H9 (cell line): ENCODE measurements around the gene RDH11. TPM values are rescaled to one million over a fixed set of nuclear protein-coding genes. Genes with fewer than 3 reads are reported as not detected.
A peak's percentile ranks its signal among the peaks of the same experiment; 100 is the strongest.

Source experiments
- DNase-seq: peaks from one replicate; pipeline ENCODE4 v3.0.0-alpha.2; 2017
- H2AFZ ChIP-seq: one replicate; pipeline ENCODE4 v1.6.1; 2013; ENCODE audit warnings: mild to moderate bottlenecking, low read length, control low read depth, moderate library complexity
- H2AK5ac ChIP-seq: 2 replicates; pipeline ENCODE4 v1.6.1; 2013; ENCODE audit warnings: low read length, control low read depth, mixed read lengths; ENCODE audit not compliant: insufficient read length
- H2BK120ac ChIP-seq: one replicate; pipeline ENCODE4 v1.6.1; 2013; ENCODE audit warnings: low read depth, mild to moderate bottlenecking, low read length, control low read depth, inconsistent platforms; ENCODE audit not compliant: poor library complexity, severe bottlenecking
- H2BK12ac ChIP-seq: 2 replicates; pipeline ENCODE4 v1.6.1; 2013; ENCODE audit warnings: low read length, control low read depth, mixed read lengths, low read depth; ENCODE audit not compliant: insufficient read length
- H2BK15ac ChIP-seq: 2 replicates; pipeline ENCODE4 v1.6.1; 2013; ENCODE audit warnings: low read depth, low read length, control low read depth
- H2BK20ac ChIP-seq: one replicate; pipeline ENCODE4 v1.6.1; 2013; ENCODE audit warnings: low read depth, mild to moderate bottlenecking, low read length, control low read depth, inconsistent platforms; ENCODE audit not compliant: poor library complexity, severe bottlenecking
- H2BK5ac ChIP-seq: 2 replicates; pipeline ENCODE4 v1.6.1; 2013; ENCODE audit warnings: low read length, control low read depth, mixed read lengths; ENCODE audit not compliant: insufficient read length
- H3K14ac ChIP-seq: 2 replicates; pipeline ENCODE4 v1.6.1; 2013; ENCODE audit warnings: low read length, control low read depth; ENCODE audit not compliant: insufficient read depth
- H3K18ac ChIP-seq: 2 replicates; pipeline ENCODE4 v1.6.1; 2013; ENCODE audit warnings: low read depth, mild to moderate bottlenecking, mixed read lengths, low read length, control low read depth; ENCODE audit not compliant: insufficient read length
- H3K23ac ChIP-seq: 2 replicates; pipeline ENCODE4 v1.6.1; 2013; ENCODE audit warnings: low read length, control low read depth, mixed read lengths, low read depth; ENCODE audit not compliant: insufficient read length
- H3K23me2 ChIP-seq: 2 replicates; pipeline ENCODE4 v1.6.1; 2013; ENCODE audit warnings: low read depth, mild to moderate bottlenecking, mixed read lengths, low read length, control low read depth; ENCODE audit not compliant: insufficient read length, poor library complexity, severe bottlenecking
- H3K27ac ChIP-seq: 2 replicates; pipeline ENCODE4 v1.5.1; 2013; ENCODE audit warnings: low read length, control low read depth, mixed read lengths, low read depth; ENCODE audit not compliant: insufficient read length
- H3K27me3 ChIP-seq: 2 replicates; pipeline ENCODE4 v1.6.1; 2013; ENCODE audit warnings: low read length, control low read depth, inconsistent platforms; ENCODE audit not compliant: insufficient read depth
- H3K4ac ChIP-seq: 2 replicates; pipeline ENCODE4 v1.6.1; 2013; ENCODE audit warnings: low read depth, mild to moderate bottlenecking, control low read depth, inconsistent platforms, low read length, moderate library complexity
- H3K4me1 ChIP-seq: 2 replicates; pipeline ENCODE4 v1.6.1; 2013; ENCODE audit warnings: low read length, control low read depth, inconsistent platforms; ENCODE audit not compliant: insufficient read depth
- H3K4me2 ChIP-seq: 2 replicates; pipeline ENCODE4 v1.6.1; 2013; ENCODE audit warnings: low read length, control low read depth, mixed read lengths; ENCODE audit not compliant: insufficient read length, insufficient read depth
- H3K56ac ChIP-seq: 2 replicates; pipeline ENCODE4 v1.6.1; 2013; ENCODE audit warnings: low read depth, mild to moderate bottlenecking, mixed read lengths, low read length, control low read depth; ENCODE audit not compliant: insufficient read length
- H3K79me1 ChIP-seq: 2 replicates; pipeline ENCODE4 v1.6.1; 2013; ENCODE audit warnings: low read depth, mild to moderate bottlenecking, moderate library complexity, low read length, control low read depth, inconsistent platforms; ENCODE audit not compliant: insufficient read depth, poor library complexity, severe bottlenecking
- H3K79me2 ChIP-seq: 2 replicates; pipeline ENCODE4 v1.6.1; 2013; ENCODE audit warnings: low read length, control low read depth, inconsistent platforms; ENCODE audit not compliant: insufficient read depth
- H3K9ac ChIP-seq: 2 replicates; pipeline ENCODE4 v1.6.1; 2013; ENCODE audit warnings: low read length, control low read depth, mixed read lengths; ENCODE audit not compliant: insufficient read length; ENCODE audit errors: extremely low read depth
- H3K9me3 ChIP-seq: one replicate; pipeline ENCODE4 v1.6.1; 2013; ENCODE audit warnings: low read depth, low read length, inconsistent platforms; ENCODE audit not compliant: control insufficient read depth
- H3T11ph ChIP-seq: one replicate; pipeline ENCODE4 v1.6.1; 2013; ENCODE audit warnings: mild to moderate bottlenecking, low read length, control low read depth, inconsistent platforms
- H4K20me1 ChIP-seq: one replicate; pipeline ENCODE4 v1.6.1; 2013; ENCODE audit not compliant: control insufficient read depth, insufficient read length, insufficient read depth
- H4K5ac ChIP-seq: 2 replicates; pipeline ENCODE4 v1.6.1; 2013; ENCODE audit warnings: low read depth, mild to moderate bottlenecking, mixed read lengths, low read length, control low read depth; ENCODE audit not compliant: insufficient read length
- H4K8ac ChIP-seq: replicated peaks from 2 replicates; pipeline ENCODE4 v1.6.1; 2013; ENCODE audit warnings: low read length, control low read depth, mixed read lengths, low read depth; ENCODE audit not compliant: insufficient read length
- H4K91ac ChIP-seq: 2 replicates; pipeline ENCODE4 v1.6.1; 2013; ENCODE audit warnings: low read depth, mild to moderate bottlenecking, moderate library complexity, mixed read lengths, low read length, control low read depth; ENCODE audit not compliant: insufficient read length
- H3K27ac Mint-ChIP-seq, 3 experiments: 2 replicates in 2 of 3; 3 replicates in 1 of 3; pipeline ENCODE4 v1.8.0; 2020 to 2021; ENCODE audit warnings: mixed read lengths in 3 of 3, mild to moderate bottlenecking in 1 of 3, moderate library complexity in 1 of 3
- H3K27me3 Mint-ChIP-seq: 2 replicates; pipeline ENCODE4 v1.8.0; 2021; ENCODE audit warnings: low read depth, mild to moderate bottlenecking, moderate library complexity, mixed read lengths
- H3K36me3 Mint-ChIP-seq, 3 experiments: 2 replicates in 2 of 3; 3 replicates in 1 of 3; pipeline ENCODE4 v1.8.0; 2020 to 2021; ENCODE audit warnings: low read depth in 3 of 3, mixed read lengths in 3 of 3; ENCODE audit not compliant: insufficient read depth in 1 of 3
- H3K4me1 Mint-ChIP-seq, 2 experiments: 2 replicates each; pipeline ENCODE4 v1.8.0; 2020; ENCODE audit warnings: mixed read lengths in 2 of 2
- H3K4me3 Mint-ChIP-seq, 2 experiments: 2 replicates in 1 of 2; 3 replicates in 1 of 2; pipeline ENCODE4 v1.8.0; 2020 to 2021; ENCODE audit warnings: mild to moderate bottlenecking in 2 of 2, mixed read lengths in 2 of 2, moderate library complexity in 1 of 2
- H3K9me3 Mint-ChIP-seq, 2 experiments: 2 replicates in 1 of 2; 3 replicates in 1 of 2; pipeline ENCODE4 v1.8.0; 2020; ENCODE audit warnings: mild to moderate bottlenecking in 2 of 2, mixed read lengths in 2 of 2, moderate library complexity in 1 of 2
- WGBS: extraction: QIAGEN DNeasy Blood & Tissue Kit; methylation state at CpG from one replicate; pipeline ENCODE4 v1.1.7; 2013; ENCODE audit warnings: missing lambda C conversion rate, low lambda C conversion rate, mixed read lengths; ENCODE audit not compliant: insufficient read length; ENCODE audit errors: extremely low coverage; 5-methylcytosine and 5-hydroxymethylcytosine counted together
- total RNA-seq: library from RNA; stranded (reverse); gene quantifications from 2 replicates; pipeline ENCODE4 v1.2.1, GENCODE V29; 2021
- TF ChIP-seq, protein P1 (sequence below): fragments of 200-600 bp; sonication (generic); conservative IDR thresholded peaks from 3 replicates; pipeline ENCODE4 v1.8.0; 2021; ENCODE audit warnings: antibody characterized with exemption, mild to moderate bottlenecking

Gene RDH11
- total RNA-seq, 1 experiment from 2014 or later, result 83.4 TPM

DNA sequence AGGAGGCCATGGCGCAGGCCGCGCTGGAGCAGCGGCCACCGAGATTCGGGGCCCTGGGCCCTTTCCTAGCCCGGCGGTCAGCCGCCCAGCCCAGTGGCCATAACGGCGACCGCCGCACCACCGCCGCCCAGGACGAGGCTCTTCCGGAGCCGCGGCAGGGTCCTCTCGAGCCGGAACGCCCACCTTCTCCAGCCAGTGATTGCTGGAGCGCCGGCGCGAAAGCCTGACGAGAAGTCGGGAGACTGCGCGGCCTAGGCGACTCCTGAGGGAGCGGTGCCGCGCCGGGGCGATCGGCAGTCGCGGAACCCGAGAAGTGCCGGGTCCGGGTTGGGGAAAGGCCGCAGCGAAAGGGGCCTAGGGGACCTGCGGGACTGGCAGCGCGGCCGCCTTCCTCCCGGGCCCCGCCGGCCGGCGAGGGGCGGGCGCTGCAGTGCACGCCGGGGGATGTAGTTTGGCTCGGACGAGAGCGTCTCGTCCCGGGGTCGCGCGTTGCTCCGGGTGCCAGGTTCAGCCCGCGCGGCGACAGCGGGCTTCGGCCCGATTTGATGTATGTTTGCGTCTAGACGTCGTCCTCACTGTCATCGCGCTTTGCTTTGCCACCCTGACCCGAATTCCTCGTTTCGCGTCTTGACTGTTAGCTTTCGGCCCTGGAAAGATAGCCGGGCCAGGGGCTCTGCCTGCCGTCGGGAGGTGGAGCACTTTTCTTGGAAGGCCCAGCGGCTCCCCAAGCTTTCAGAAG, 20.9 kb downstream of the RDH11 start, which contains the start of gene VTI1B:
Gene VTI1B (minus strand): TSS at position 153 of the 739 bp plus-strand sequence. CDS start 143 bp downstream, at position 10.
- Histone ChIP-seq H2AFZ (no peak within 1 kb of the TSS), H3K4me2 (peak within 1 kb of the TSS; percentile 59), H2BK20ac (no peak within 1 kb of the TSS), H3K9ac (peak within 1 kb of the TSS; percentile 79), H3K9me3 (no peaks in the 10 kb centered on the region), H3K27ac (peak within 1 kb of the TSS; percentile 28), H2BK15ac (no peak within 1 kb of the TSS), H3K4ac (no peak within 1 kb of the TSS), H3K18ac (peak within 1 kb of the TSS; percentile 97), H2BK120ac (no peak within 1 kb of the TSS), H3T11ph (no peak within 1 kb of the TSS), H3K79me1 (no peaks in the 10 kb centered on the region), H2BK12ac (no peak within 1 kb of the TSS), H3K27me3 (no peaks in the 10 kb centered on the region), H2BK5ac (no peak within 1 kb of the TSS), H3K23me2 (peaks cover 5% of the 10 kb centered on the region), H3K14ac (peak within 1 kb of the TSS; percentile 97), H4K20me1 (no peaks in the 10 kb centered on the region), H3K4me1 (peaks cover 2% of the 10 kb centered on the region; the same call in 1 of the 2 replicates), H3K79me2 (peaks cover 4% of the 10 kb centered on the region; the same call in 1 of the 2 replicates), H4K5ac (no peak within 1 kb of the TSS), H2AK5ac (no peak within 1 kb of the TSS), H3K56ac (no peak within 1 kb of the TSS), H3K23ac (no peak within 1 kb of the TSS), H4K8ac (no peak within 1 kb of the TSS), H4K91ac (no peak within 1 kb of the TSS)
- H3K27ac Mint-ChIP-seq, result peak within 1 kb of the TSS; percentile 92 to 97 (median 94); a peak in 6 of 7 replicates
- peak; percentile 83 for DNase-seq
- H3K4me3 Mint-ChIP-seq, result peak within 1 kb of the TSS; percentile 75 to 93
- TF ChIP-seq, protein P1, sequence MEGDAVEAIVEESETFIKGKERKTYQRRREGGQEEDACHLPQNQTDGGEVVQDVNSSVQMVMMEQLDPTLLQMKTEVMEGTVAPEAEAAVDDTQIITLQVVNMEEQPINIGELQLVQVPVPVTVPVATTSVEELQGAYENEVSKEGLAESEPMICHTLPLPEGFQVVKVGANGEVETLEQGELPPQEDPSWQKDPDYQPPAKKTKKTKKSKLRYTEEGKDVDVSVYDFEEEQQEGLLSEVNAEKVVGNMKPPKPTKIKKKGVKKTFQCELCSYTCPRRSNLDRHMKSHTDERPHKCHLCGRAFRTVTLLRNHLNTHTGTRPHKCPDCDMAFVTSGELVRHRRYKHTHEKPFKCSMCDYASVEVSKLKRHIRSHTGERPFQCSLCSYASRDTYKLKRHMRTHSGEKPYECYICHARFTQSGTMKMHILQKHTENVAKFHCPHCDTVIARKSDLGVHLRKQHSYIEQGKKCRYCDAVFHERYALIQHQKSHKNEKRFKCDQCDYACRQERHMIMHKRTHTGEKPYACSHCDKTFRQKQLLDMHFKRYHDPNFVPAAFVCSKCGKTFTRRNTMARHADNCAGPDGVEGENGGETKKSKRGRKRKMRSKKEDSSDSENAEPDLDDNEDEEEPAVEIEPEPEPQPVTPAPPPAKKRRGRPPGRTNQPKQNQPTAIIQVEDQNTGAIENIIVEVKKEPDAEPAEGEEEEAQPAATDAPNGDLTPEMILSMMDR, result no peak; the same call in 2 of the 3 replicates
- no CpG with 5 or more reads among the region's 87 CpGs for WGBS
- H3K36me3 Mint-ChIP-seq, result peaks cover 9 to 29% (median 27%) of the 10 kb centered on the region in 3 experiments
- H3K9me3 Mint-ChIP-seq, result no peaks in the 10 kb centered on the region; a peak in 1 of 5 replicates
- no peaks in the 10 kb centered on the region; the same call in 1 of the 2 replicates for H3K27me3 Mint-ChIP-seq
- peaks cover 14 to 18% of the 10 kb centered on the region in 2 experiments for H3K4me1 Mint-ChIP-seq
